CD4-positive, alpha-beta T cell treated with Interleukin-6 at 100 ng/mL for 8 hours (primary cell): ENCODE results near the gene SLC22A23.

Experiments
- DNase-seq: peaks from one replicate; pipeline ENCODE4 v3.0.0-alpha.2; 2020; ENCODE audit warnings: mixed read lengths, low spot score

SLC22A23 gene

GRCh38 chr6:3331971-3332370, 124.9 kb downstream of the SLC22A23 start:
- DNase-seq, result no peak

GRCh38 chr6:3331494-3331893, 125.4 kb downstream of the SLC22A23 start:
- no peak for DNase-seq

GRCh38 chr6:3330199-3330598, 126.7 kb downstream of the SLC22A23 start:
- DNase-seq, result no peak

- no peak for DNase-seq
Measured at GRCh38 chr6:3329393-3330051, 127.3 kb downstream of the SLC22A23 start.

- no peak for DNase-seq
Measured at GRCh38 chr6:3328796-3329195, 128.1 kb downstream of the SLC22A23 start.

- no peak for DNase-seq
Measured at GRCh38 chr6:3328145-3328544, 128.7 kb downstream of the SLC22A23 start.

- DNase-seq, result no peak
Measured at GRCh38 chr6:3327403-3327802, 129.4 kb downstream of the SLC22A23 start.

- DNase-seq, result no peak
Measured at GRCh38 chr6:3326981-3327380, 129.9 kb downstream of the SLC22A23 start.

GRCh38 chr6:3326184-3326971, 130.5 kb downstream of the SLC22A23 start:
- DNase-seq, result no peak

GRCh38 chr6:3325210-3325609, 131.6 kb downstream of the SLC22A23 start:
- DNase-seq, result no peak

- DNase-seq, result no peak
Measured at GRCh38 chr6:3324262-3324942, 132.4 kb downstream of the SLC22A23 start.

- no peak for DNase-seq
Measured at GRCh38 chr6:3323696-3324261, 133.1 kb downstream of the SLC22A23 start.

GRCh38 chr6:3323148-3323547, 133.7 kb downstream of the SLC22A23 start:
- DNase-seq, result no peak

GRCh38 chr6:3322366-3322890, 134.4 kb downstream of the SLC22A23 start:
- no peak for DNase-seq

- no peak for DNase-seq
Measured at GRCh38 chr6:3321875-3322274, 135.0 kb downstream of the SLC22A23 start.

GRCh38 chr6:3321042-3321441, 135.8 kb downstream of the SLC22A23 start:
- no peak for DNase-seq

- no peak for DNase-seq
Measured at GRCh38 chr6:3320238-3320811, 136.5 kb downstream of the SLC22A23 start.

GRCh38 chr6:3319610-3320200, 137.1 kb downstream of the SLC22A23 start:
- DNase-seq, result no peak

GRCh38 chr6:3318821-3319540, 137.9 kb downstream of the SLC22A23 start:
- DNase-seq, result no peak

GRCh38 chr6:3318226-3318625, 138.6 kb downstream of the SLC22A23 start:
- peak; percentile 40 for DNase-seq

GRCh38 chr6:3317741-3318211, 139.1 kb downstream of the SLC22A23 start:
- DNase-seq, result no peak
